Adrenal gland (tissue), 5 donors: ENCODE data around the gene RERG.

Experiments used
- POLR2A ChIP-seq, 2 donors: fragments of 450-650 bp; IDR thresholded peaks; one replicate each; pipeline ENCODE4 v1.6.1; 2017; ENCODE audit warnings: antibody characterized with exemption in 2 of 2, mild to moderate bottlenecking in 2 of 2, moderate library complexity in 1 of 2
- TF ChIP-seq, protein P1 (sequence below), 6 experiments: fragments of 450-650 bp in 4 of 6; fragments of 200-600 bp in 2 of 6; sonication (generic) in 1 of 6; IDR thresholded peaks; 1 replicate in 5 of 6; 2 replicates in 1 of 6; pipeline versions ENCODE4 v1.5.1 to v1.8.0; 2016 to 2021; ENCODE audit warnings: antibody characterized with exemption in 6 of 6, mild to moderate bottlenecking in 2 of 6, moderate library complexity in 1 of 6
- donor health status: DM: no; HTN: no; CAD: no.

DNA sequence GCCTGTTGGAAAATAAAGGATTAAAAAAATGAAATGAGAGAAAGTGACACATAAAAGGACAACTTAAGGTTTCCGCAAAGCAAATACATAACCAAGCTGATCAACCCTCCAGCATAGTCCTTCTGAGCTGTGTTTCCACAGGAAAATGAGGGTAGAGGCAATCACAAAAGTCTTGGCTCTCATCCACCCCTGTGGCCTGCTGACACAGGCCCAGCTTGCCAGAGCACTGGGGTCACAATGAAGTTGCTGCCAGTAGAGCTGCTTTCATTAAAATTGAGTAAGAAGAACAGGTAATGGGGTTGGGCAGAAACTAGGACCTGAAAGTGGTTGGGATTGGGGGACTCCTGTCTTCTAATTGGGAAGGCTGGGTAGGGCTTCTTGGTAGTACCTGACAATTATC is 65.9 kb downstream of the RERG start:
- TF ChIP-seq, protein P1, sequence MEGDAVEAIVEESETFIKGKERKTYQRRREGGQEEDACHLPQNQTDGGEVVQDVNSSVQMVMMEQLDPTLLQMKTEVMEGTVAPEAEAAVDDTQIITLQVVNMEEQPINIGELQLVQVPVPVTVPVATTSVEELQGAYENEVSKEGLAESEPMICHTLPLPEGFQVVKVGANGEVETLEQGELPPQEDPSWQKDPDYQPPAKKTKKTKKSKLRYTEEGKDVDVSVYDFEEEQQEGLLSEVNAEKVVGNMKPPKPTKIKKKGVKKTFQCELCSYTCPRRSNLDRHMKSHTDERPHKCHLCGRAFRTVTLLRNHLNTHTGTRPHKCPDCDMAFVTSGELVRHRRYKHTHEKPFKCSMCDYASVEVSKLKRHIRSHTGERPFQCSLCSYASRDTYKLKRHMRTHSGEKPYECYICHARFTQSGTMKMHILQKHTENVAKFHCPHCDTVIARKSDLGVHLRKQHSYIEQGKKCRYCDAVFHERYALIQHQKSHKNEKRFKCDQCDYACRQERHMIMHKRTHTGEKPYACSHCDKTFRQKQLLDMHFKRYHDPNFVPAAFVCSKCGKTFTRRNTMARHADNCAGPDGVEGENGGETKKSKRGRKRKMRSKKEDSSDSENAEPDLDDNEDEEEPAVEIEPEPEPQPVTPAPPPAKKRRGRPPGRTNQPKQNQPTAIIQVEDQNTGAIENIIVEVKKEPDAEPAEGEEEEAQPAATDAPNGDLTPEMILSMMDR (IDR thresholded peaks at IDR 0.05), result no peak
- no peak for TF ChIP-seq POLR2A (IDR thresholded peaks at IDR 0.05)
